ENCODE results near the gene RASA2. TPM values are rescaled to one million over a fixed set of nuclear protein-coding genes. Genes with fewer than 3 reads are reported as not detected.

Gene RASA2
- total RNA-seq, 6 experiments from 2014 or later = 12.6 to 17.7 (median 14.5) TPM

DNA sequence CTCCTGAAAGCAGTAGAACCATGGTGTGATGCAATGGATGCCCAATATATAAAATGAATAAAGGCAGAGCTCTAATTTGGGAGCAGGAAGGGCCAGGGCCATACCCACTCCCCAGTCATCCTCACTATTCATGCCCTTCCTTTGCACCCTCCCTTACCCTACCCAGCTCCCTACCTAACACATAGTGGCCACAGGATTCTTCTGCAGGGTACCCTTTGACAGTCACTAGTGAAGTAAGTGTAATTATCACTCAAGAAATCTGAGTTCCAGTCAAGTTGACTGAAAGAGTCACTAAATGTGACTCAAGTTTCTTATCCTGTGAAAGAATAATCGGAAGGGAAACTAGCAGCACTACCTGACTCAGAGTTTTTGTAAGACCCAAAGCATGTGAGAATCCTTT lies 69.2 kb downstream of the RASA2 start:
- peak; percentile 61 for DNase-seq
- H3K9me3 Mint-ChIP-seq = no peaks in the 10 kb centered on the region
- H3K4me1 Mint-ChIP-seq (ENCODE audit: low read depth) = peaks cover 23% of the 10 kb centered on the region
- peaks cover 4% of the 10 kb centered on the region; the same call in 1 of the 2 replicates for H3K36me3 Mint-ChIP-seq (ENCODE audit: low read depth)
- H3K27me3 Mint-ChIP-seq (ENCODE audit: insufficient read depth) = no peaks in the 10 kb centered on the region
- H3K27ac Mint-ChIP-seq = peak overlapping the region; percentile 72
- H3K4me3 Mint-ChIP-seq = no peak overlapping the region
- TF ChIP-seq, protein P1, sequence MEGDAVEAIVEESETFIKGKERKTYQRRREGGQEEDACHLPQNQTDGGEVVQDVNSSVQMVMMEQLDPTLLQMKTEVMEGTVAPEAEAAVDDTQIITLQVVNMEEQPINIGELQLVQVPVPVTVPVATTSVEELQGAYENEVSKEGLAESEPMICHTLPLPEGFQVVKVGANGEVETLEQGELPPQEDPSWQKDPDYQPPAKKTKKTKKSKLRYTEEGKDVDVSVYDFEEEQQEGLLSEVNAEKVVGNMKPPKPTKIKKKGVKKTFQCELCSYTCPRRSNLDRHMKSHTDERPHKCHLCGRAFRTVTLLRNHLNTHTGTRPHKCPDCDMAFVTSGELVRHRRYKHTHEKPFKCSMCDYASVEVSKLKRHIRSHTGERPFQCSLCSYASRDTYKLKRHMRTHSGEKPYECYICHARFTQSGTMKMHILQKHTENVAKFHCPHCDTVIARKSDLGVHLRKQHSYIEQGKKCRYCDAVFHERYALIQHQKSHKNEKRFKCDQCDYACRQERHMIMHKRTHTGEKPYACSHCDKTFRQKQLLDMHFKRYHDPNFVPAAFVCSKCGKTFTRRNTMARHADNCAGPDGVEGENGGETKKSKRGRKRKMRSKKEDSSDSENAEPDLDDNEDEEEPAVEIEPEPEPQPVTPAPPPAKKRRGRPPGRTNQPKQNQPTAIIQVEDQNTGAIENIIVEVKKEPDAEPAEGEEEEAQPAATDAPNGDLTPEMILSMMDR (IDR thresholded peaks at IDR 0.05) = no peak

DNA sequence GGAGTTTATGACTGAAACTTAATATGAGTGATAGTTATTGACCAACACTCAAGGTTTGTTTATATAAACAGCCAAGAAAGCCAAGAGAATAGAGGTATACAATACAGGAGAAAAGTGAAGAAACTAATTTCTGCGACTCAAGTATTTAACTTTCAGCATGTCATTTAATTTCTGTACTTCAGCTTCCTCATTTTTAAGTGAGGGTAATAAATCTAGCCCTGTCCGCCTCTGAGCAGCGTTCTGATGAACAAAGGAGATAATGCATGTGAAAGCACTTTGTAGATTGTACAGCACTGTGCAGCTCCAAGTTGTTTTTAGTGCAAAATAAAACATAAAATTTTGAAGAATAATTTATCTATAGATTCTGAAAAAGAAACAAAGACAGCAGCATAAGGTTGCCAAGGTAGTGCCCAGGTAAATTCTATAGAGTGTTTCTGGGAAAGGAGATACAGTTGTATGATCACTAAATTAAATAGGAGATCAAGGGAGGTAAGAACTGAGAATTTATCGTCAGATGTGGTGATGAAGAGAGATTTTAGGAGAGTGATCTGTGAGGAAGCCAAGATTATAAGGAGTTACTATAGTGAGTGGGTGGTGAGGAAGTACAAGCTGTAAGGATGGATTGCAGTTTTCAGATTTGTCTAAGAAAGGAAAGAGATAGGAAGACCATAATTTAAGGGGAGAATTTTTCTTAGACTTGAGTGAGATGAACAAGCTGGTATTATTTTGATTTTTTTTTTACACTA lies 71.3 kb downstream of the RASA2 start:
- no peak overlapping the region for H3K4me3 Mint-ChIP-seq
- no peaks in the 10 kb centered on the region for H3K27me3 Mint-ChIP-seq (ENCODE audit: insufficient read depth)
- TF ChIP-seq, protein P1 (IDR thresholded peaks at IDR 0.05) = no peak
- no peak for DNase-seq
- H3K36me3 Mint-ChIP-seq (ENCODE audit: low read depth) = peaks cover 4% of the 10 kb centered on the region; the same call in 1 of the 2 replicates
- no peaks in the 10 kb centered on the region for H3K9me3 Mint-ChIP-seq
- no peak overlapping the region for H3K27ac Mint-ChIP-seq
- peaks cover 19% of the 10 kb centered on the region for H3K4me1 Mint-ChIP-seq (ENCODE audit: low read depth)

DNA sequence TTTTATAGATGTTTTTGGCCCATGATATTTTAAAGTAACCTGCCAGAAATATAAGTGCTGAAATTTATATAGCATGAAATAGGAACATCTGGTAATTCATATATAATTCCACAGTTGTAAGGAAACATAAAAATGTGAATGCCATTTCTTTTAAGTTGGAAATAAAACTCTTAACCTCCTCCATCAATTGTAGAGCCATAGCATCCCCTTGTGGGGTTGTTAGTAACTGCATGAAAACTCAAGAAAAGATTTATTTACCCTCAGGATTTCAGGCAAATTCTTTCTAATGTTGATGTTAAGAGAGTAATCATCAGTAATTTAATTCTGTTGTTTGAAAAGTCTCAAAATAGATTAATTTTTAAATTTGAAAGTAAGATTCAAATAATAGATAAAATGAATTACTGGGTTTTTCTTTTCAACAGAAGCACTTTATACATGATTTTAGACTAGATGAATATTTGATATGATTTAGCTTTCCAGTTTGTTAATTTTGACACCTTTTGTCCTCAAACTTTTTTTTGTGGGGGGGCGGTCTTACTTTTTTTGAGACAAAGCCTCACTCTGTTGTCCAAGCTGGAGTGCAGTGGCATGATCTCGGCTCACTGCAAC lies 74.7 kb downstream of the RASA2 start:
- TF ChIP-seq, protein P1 (IDR thresholded peaks at IDR 0.05) = peak; percentile 99
- no peak overlapping the region for H3K4me3 Mint-ChIP-seq
- no peak overlapping the region for H3K27ac Mint-ChIP-seq
- no peaks in the 10 kb centered on the region for H3K9me3 Mint-ChIP-seq
- H3K36me3 Mint-ChIP-seq (ENCODE audit: low read depth) = peaks cover 9% of the 10 kb centered on the region
- peak; percentile 48 for DNase-seq
- H3K27me3 Mint-ChIP-seq (ENCODE audit: insufficient read depth) = no peaks in the 10 kb centered on the region
- H3K4me1 Mint-ChIP-seq (ENCODE audit: low read depth) = peaks cover 27% of the 10 kb centered on the region

DNA sequence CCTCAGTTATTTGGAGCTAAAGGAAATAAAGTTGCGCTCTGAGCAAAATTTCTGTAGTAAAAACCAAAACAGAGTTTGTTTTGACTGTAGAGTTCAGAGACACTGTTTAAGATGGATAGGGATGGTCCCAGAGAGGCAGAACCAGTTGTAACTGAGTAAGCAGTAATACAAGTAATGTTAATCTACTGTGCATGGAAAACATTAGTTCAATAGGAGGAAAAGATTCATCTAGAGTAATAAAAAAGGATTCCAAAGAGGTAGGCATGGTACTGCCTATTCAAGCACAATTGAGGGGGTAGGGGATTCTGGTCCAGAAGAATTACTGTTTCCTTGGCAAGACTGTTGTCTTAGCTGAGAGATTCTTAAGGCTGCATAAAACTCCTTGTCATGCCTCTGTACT lies 77.4 kb downstream of the RASA2 start:
- Mint-ChIP-seq H3K4me1 (ENCODE audit: low read depth) (peaks cover 27% of the 10 kb centered on the region), H3K36me3 (ENCODE audit: low read depth) (peaks cover 6% of the 10 kb centered on the region), H3K27me3 (ENCODE audit: insufficient read depth) (no peaks in the 10 kb centered on the region), H3K4me3 (no peak overlapping the region), H3K9me3 (no peaks in the 10 kb centered on the region), H3K27ac (no peak overlapping the region)
- TF ChIP-seq, protein P1 (IDR thresholded peaks at IDR 0.05) = no peak
- DNase-seq = no peak

DNA sequence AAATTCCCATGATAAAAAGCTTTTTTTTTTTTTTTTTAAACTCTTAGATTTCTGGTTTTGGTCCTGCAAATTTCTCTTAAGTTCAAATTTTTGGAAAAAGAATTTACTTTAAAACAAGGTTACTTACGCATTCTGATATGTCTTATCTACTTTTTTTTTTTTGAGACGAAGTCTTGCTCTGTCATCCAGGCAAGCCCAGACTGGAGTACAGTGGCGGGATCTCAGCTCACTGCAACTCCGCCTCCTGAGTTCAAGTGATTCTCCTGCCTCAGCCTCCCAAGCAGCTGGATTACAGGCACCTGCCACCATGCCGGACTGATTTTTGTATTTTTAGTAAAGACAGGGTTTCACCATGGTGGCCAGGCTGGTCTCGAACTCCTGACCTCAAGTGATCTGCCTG lies 83.2 kb downstream of the RASA2 start:
- TF ChIP-seq, protein P1 (IDR thresholded peaks at IDR 0.05) = no peak
- Mint-ChIP-seq H3K36me3 (ENCODE audit: low read depth) (peaks cover 10% of the 10 kb centered on the region), H3K4me1 (ENCODE audit: low read depth) (peaks cover 7% of the 10 kb centered on the region), H3K9me3 (no peaks in the 10 kb centered on the region), H3K27ac (no peak overlapping the region), H3K4me3 (no peak overlapping the region), H3K27me3 (ENCODE audit: insufficient read depth) (no peaks in the 10 kb centered on the region)
- no peak for DNase-seq

Measured in HFFc6 (cell line).